ENCODE measurements around the gene POMC. TPM values are rescaled to one million over a fixed set of nuclear protein-coding genes. Genes with fewer than 3 reads are reported as not detected.
A peak's percentile ranks its signal among the peaks of the same experiment; 100 is the strongest.

Gene POMC
- total RNA-seq, 1 experiment from 2014 or later: 1.6 TPM

DNA sequence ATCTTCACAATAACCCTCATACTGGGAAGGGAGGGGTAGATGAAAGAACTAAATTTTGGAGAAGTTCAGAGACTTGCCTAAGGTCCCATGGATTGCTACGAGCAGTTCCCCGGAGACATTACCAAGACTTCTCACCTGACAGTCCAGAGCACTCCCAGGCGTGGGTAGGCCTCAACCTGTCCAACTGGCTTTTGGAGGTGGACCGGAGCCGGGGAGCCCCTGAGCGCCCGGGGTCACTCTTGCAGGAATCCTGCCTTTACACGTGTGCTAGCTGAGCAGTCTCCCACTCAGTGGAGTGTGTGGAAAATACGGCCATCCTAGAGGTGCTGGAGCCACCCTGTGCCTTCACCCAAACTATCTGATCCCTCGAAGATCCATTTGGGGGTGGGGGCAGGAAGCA, 8.0 kb downstream of the POMC start:
- TF ChIP-seq, protein P1, sequence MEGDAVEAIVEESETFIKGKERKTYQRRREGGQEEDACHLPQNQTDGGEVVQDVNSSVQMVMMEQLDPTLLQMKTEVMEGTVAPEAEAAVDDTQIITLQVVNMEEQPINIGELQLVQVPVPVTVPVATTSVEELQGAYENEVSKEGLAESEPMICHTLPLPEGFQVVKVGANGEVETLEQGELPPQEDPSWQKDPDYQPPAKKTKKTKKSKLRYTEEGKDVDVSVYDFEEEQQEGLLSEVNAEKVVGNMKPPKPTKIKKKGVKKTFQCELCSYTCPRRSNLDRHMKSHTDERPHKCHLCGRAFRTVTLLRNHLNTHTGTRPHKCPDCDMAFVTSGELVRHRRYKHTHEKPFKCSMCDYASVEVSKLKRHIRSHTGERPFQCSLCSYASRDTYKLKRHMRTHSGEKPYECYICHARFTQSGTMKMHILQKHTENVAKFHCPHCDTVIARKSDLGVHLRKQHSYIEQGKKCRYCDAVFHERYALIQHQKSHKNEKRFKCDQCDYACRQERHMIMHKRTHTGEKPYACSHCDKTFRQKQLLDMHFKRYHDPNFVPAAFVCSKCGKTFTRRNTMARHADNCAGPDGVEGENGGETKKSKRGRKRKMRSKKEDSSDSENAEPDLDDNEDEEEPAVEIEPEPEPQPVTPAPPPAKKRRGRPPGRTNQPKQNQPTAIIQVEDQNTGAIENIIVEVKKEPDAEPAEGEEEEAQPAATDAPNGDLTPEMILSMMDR (conservative IDR thresholded peaks at IDR 0.05): no peak
- Histone ChIP-seq H3K79me1 (ENCODE audit: insufficient read depth, low read depth, low read length, poor library complexity, severe bottlenecking) (no peaks in the 10 kb centered on the region), H3K4me1 (ENCODE audit: insufficient read depth, low read length) (no peaks in the 10 kb centered on the region), H4K5ac (ENCODE audit: insufficient read length, low read depth, low read length) (no peak overlapping the region), H3K79me2 (ENCODE audit: insufficient read depth, low read length) (no peaks in the 10 kb centered on the region), H3K14ac (ENCODE audit: insufficient read depth, low read length) (no peak overlapping the region), H2BK120ac (ENCODE audit: low read depth, low read length, poor library complexity, severe bottlenecking) (no peak overlapping the region), H3K9me3 (ENCODE audit: control insufficient read depth, low read depth, low read length) (no peaks in the 10 kb centered on the region), H2BK12ac (ENCODE audit: insufficient read length, low read depth, low read length) (no peak overlapping the region), H4K8ac (replicated peaks; ENCODE audit: insufficient read length, low read depth, low read length) (no peak overlapping the region), H3K56ac (ENCODE audit: insufficient read length, low read depth, low read length) (no peak overlapping the region), H3K27me3 (ENCODE audit: insufficient read depth, low read length) (no peaks in the 10 kb centered on the region), H2BK15ac (ENCODE audit: low read depth, low read length) (no peak overlapping the region), H3K23ac (ENCODE audit: insufficient read length, low read depth, low read length) (no peak overlapping the region), H2BK20ac (ENCODE audit: low read depth, low read length, poor library complexity, severe bottlenecking) (no peak overlapping the region), H3K9ac (ENCODE audit: extremely low read depth, insufficient read length, low read length) (no peak overlapping the region), H4K91ac (ENCODE audit: insufficient read length, low read depth, low read length) (no peak overlapping the region), H2AK5ac (ENCODE audit: insufficient read length, low read length) (no peak overlapping the region), H2AFZ (ENCODE audit: low read length) (no peak overlapping the region), H3K27ac (ENCODE audit: insufficient read length, low read depth, low read length) (no peak overlapping the region), H4K20me1 (ENCODE audit: control insufficient read depth, insufficient read depth, insufficient read length) (no peaks in the 10 kb centered on the region), H3K4ac (ENCODE audit: low read depth, low read length) (no peak overlapping the region), H3T11ph (ENCODE audit: low read length) (no peak overlapping the region), H2BK5ac (ENCODE audit: insufficient read length, low read length) (no peak overlapping the region), H3K23me2 (ENCODE audit: insufficient read length, low read depth, low read length, poor library complexity, severe bottlenecking) (no peaks in the 10 kb centered on the region), H3K18ac (ENCODE audit: insufficient read length, low read depth, low read length) (no peak overlapping the region), H3K4me2 (ENCODE audit: insufficient read depth, insufficient read length, low read length) (no peak overlapping the region)
- H3K4me1 Mint-ChIP-seq: peaks cover 17 to 20% of the 10 kb centered on the region in 2 experiments
- peaks cover 15% of the 10 kb centered on the region for H3K27me3 Mint-ChIP-seq (ENCODE audit: low read depth)
- no peaks in the 10 kb centered on the region for H3K9me3 Mint-ChIP-seq
- no peak for DNase-seq
- WGBS (ENCODE audit: extremely low coverage, insufficient read length, low lambda C conversion rate): no CpG with 5 or more reads among the region's 10 CpGs
- no peaks in the 10 kb centered on the region for H3K36me3 Mint-ChIP-seq (ENCODE audit: insufficient read depth in 1 of 3, low read depth in 3 of 3)
- no peak overlapping the region for H3K4me3 Mint-ChIP-seq
- peak overlapping the region in 1 of 3 experiments; percentile 68; a peak in 2 of 7 replicates for H3K27ac Mint-ChIP-seq
